Caco-2 (cell line): Measurements from ENCODE around the gene AP3B1. TPM values are rescaled to one million over a fixed set of nuclear protein-coding genes. Genes with fewer than 3 reads are reported as not detected.
"Not testable (repeated sequence)": the region's sequence is repeated elsewhere in the genome, so short reads cannot be mapped to it uniquely, and the experiment has no call there.

Source experiments
- BruUV-seq: library from RNA; stranded (reverse); fragments of 400-500 nt; replicated peaks from 2 replicates; lab custom pipeline; 2021; lab: Mats Ljungman, UMichigan
- CTCF ChIA-PET: fragments of 300-600 bp; sonication (Branson Sonifier 250); formaldehyde crosslinking; loops from one replicate; lab custom pipeline; 2022; ENCODE audit warnings: antibody characterized with exemption; lab: Charles Lee
- POLR2A ChIA-PET: fragments of 300-600 bp; sonication (Branson Sonifier 250); formaldehyde crosslinking; loops from one replicate; lab custom pipeline; 2022; ENCODE audit warnings: antibody characterized with exemption; lab: Charles Lee
- DNase-seq, 2 experiments: peaks; one replicate each; pipeline versions ENCODE4 v3.0.0 to v3.0.0-alpha.2; 2020 to 2022
- H3K27me3 ChIP-seq: replicated peaks from 2 replicates; pipeline ENCODE4 v1.6.0; 2011; ENCODE audit warnings: low read length; ENCODE audit not compliant: control insufficient read depth, insufficient read depth
- H3K36me3 ChIP-seq: 2 replicates; pipeline ENCODE4 v1.5.1; 2011; ENCODE audit warnings: low read length; ENCODE audit not compliant: control insufficient read depth, insufficient read depth
- H3K4me1 ChIP-seq: fragments of 250-450 bp; sonication (Bioruptor Pico); 2 replicates; pipeline ENCODE4 v1.5.1; 2020; ENCODE audit warnings: mild to moderate bottlenecking
- H3K4me3 ChIP-seq: 2 replicates; pipeline ENCODE4 v1.5.1; 2011; ENCODE audit warnings: low read depth, mild to moderate bottlenecking, control low read depth, low read length
- H3K9me3 ChIP-seq: fragments of 250-450 bp; sonication (Bioruptor Pico); 2 replicates; pipeline ENCODE4 v1.5.1; 2020; ENCODE audit warnings: mild to moderate bottlenecking, moderate library complexity
- H3K27ac Mint-ChIP-seq: one replicate; pipeline ENCODE4 v1.8.0; 2022; ENCODE audit warnings: mixed read lengths; ENCODE audit not compliant: unreplicated experiment
- H3K27me3 Mint-ChIP-seq: one replicate; pipeline ENCODE4 v1.8.0; 2022; ENCODE audit warnings: mixed read lengths; ENCODE audit not compliant: insufficient read depth, unreplicated experiment
- H3K36me3 Mint-ChIP-seq: one replicate; pipeline ENCODE4 v1.8.0; 2022; ENCODE audit warnings: mild to moderate bottlenecking, mixed read lengths; ENCODE audit not compliant: insufficient read depth, unreplicated experiment
- H3K4me1 Mint-ChIP-seq: one replicate; pipeline ENCODE4 v1.8.0; 2022; ENCODE audit warnings: low read depth, mixed read lengths; ENCODE audit not compliant: unreplicated experiment
- H3K4me3 Mint-ChIP-seq: one replicate; pipeline ENCODE4 v1.8.0; 2022; ENCODE audit warnings: mild to moderate bottlenecking, moderate library complexity, mixed read lengths; ENCODE audit not compliant: unreplicated experiment
- H3K9me3 Mint-ChIP-seq: one replicate; pipeline ENCODE4 v1.8.0; 2022; ENCODE audit warnings: mixed read lengths; ENCODE audit not compliant: unreplicated experiment
- intact Hi-C: fragments of 100-400 bp; cut with micrococcal nuclease; formaldehyde crosslinking; loops from one replicate; pipeline ENCODE4 v1.10.0; 2022; ENCODE audit not compliant: unreplicated experiment
- total RNA-seq: library from RNA; stranded (reverse); gene quantifications from 2 replicates; pipeline ENCODE4 v1.2.3, GENCODE V29; 2022
- TF ChIP-seq, protein P1 (sequence below), 2 experiments: fragments of 200-600 bp in 1 of 2; IDR thresholded peaks; 1 replicate in 1 of 2; 2 replicates in 1 of 2; pipeline versions ENCODE4 v1.5.1 to v1.8.0; 2011 to 2022; ENCODE audit warnings: antibody characterized with exemption in 1 of 2, control low read depth in 1 of 2, inconsistent platforms in 1 of 2, low read depth in 1 of 2, low read length in 1 of 2, mild to moderate bottlenecking in 1 of 2, moderate library complexity in 1 of 2; ENCODE audit not compliant: insufficient read depth in 1 of 2, severe bottlenecking in 1 of 2, unreplicated experiment in 1 of 2

The AP3B1 gene
- total RNA-seq, 1 experiment from 2014 or later, result 52.7 TPM

DNA sequence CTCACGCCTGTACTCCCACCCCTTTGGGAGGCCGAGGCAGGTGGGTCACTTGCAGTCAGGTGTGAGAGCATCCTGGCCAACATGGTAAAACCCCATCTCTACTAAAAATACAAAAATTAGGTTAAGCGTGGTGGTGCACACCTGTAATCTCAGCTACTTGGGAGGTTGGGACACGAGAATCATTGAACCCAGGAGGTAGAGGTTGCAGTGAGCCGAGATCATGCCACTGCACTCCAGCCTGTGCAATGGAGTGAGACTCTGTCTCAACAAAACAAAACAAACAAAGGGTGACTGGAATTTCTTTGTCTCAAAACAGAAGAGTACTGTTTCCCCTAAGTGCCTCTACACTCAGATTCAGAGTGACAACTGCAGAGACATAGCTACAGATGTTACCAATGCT lies 116.1 kb downstream of the AP3B1 start:
- TF ChIP-seq, protein P1, sequence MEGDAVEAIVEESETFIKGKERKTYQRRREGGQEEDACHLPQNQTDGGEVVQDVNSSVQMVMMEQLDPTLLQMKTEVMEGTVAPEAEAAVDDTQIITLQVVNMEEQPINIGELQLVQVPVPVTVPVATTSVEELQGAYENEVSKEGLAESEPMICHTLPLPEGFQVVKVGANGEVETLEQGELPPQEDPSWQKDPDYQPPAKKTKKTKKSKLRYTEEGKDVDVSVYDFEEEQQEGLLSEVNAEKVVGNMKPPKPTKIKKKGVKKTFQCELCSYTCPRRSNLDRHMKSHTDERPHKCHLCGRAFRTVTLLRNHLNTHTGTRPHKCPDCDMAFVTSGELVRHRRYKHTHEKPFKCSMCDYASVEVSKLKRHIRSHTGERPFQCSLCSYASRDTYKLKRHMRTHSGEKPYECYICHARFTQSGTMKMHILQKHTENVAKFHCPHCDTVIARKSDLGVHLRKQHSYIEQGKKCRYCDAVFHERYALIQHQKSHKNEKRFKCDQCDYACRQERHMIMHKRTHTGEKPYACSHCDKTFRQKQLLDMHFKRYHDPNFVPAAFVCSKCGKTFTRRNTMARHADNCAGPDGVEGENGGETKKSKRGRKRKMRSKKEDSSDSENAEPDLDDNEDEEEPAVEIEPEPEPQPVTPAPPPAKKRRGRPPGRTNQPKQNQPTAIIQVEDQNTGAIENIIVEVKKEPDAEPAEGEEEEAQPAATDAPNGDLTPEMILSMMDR (IDR thresholded peaks at IDR 0.05; ENCODE audit: insufficient read depth in 1 of 2, low read depth in 1 of 2, low read length in 1 of 2, severe bottlenecking in 1 of 2, unreplicated experiment in 1 of 2), result no peak
- peaks cover 41% of the 10 kb centered on the region for H3K36me3 Mint-ChIP-seq

DNA sequence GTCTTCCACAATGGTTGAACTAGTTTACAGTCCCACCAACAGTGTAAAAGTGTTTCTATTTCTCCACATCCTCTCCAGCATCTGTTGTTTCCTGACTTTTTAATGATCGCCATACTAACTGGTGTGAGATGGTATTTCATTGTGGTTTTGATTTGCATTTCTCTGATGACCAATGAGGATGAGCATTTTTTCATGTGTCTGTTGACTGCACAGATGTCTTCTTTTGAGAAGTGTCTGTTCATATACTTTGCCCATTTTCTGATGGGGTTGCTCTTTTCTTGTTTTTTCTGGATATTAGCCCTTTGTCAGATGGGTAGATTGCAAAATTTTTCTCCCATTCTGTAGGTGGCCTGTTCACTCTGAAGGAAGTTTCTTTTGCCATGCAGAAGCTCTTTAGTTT lies 124.2 kb downstream of the AP3B1 start:
- BruUV-seq, H3K4me1 ChIP-seq, H3K9me3 Mint-ChIP-seq, H3K4me3 ChIP-seq, H3K27me3 Mint-ChIP-seq, DNase-seq, H3K4me3 Mint-ChIP-seq, POLR2A ChIA-PET, H3K27me3 ChIP-seq, CTCF ChIA-PET, H3K9me3 ChIP-seq, H3K27ac Mint-ChIP-seq, H3K36me3 ChIP-seq, intact Hi-C loops, H3K4me1 Mint-ChIP-seq: not testable (repeated sequence)
- peaks cover 79% of the 10 kb centered on the region for H3K36me3 Mint-ChIP-seq

More for the DNA sequence above, 116.1 kb downstream of the AP3B1 start:
- intact Hi-C loops, result no loop called here
- ChIA-PET CTCF (no interaction called here), POLR2A (no interaction called here)
- no peak overlapping the region for H3K27ac Mint-ChIP-seq
- no peaks in the 10 kb centered on the region for H3K9me3 ChIP-seq
- H3K36me3 ChIP-seq, result peaks cover 4% of the 10 kb centered on the region
- BruUV-seq, result no TSS peak
- no peak overlapping the region for H3K4me3 Mint-ChIP-seq
- H3K27me3 ChIP-seq, result no peaks in the 10 kb centered on the region
- no peak for DNase-seq
- H3K4me1 ChIP-seq, result no peaks in the 10 kb centered on the region
- H3K4me3 ChIP-seq, result no peak overlapping the region
- no peaks in the 10 kb centered on the region for H3K9me3 Mint-ChIP-seq
- no peaks in the 10 kb centered on the region for H3K27me3 Mint-ChIP-seq
- no peaks in the 10 kb centered on the region for H3K4me1 Mint-ChIP-seq

DNA sequence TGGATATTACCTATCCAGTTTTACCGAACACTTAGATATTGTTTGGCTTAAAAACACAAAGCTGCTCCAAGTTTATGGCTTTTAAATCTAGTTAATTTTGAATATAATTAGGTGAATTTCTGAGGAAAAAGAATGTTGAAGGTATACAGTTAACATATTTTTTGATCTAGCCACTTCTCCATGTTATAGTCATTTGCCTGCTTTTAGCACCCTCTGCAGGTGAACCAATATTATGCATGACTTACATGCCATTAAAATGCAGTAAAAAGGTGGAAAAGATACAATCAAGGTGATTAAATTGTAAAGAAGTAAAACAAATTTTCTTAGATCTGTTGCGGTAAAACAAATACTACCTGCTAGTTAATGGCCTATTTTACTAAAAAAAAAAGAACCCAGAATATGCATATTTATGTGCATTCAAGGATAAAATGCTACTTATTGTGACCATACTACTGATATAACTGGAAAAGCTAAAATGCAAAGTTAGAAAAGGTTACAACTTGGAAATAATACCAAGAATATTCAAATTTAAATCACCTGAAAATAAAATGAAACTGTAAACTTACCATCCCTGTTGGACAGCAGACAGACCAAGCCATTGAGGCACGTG lies 132.1 kb downstream of the AP3B1 start:
- peak in 1 of 2 experiments; percentile 47 for DNase-seq
- Histone ChIP-seq H3K4me3 (no peak overlapping the region), H3K9me3 (no peaks in the 10 kb centered on the region), H3K36me3 (no peaks in the 10 kb centered on the region), H3K27me3 (no peaks in the 10 kb centered on the region), H3K4me1 (no peaks in the 10 kb centered on the region)
- H3K36me3 Mint-ChIP-seq, result peaks cover 14% of the 10 kb centered on the region
- ChIA-PET POLR2A (no interaction called here), CTCF (no interaction called here)
- TF ChIP-seq, protein P1 (IDR thresholded peaks at IDR 0.05; ENCODE audit: insufficient read depth in 1 of 2, low read depth in 1 of 2, low read length in 1 of 2, severe bottlenecking in 1 of 2, unreplicated experiment in 1 of 2), result peak; percentile 56
- intact Hi-C loops, result loop anchor here (2.0 kb wide), 1 partner anchor 106 kb away; no protein-coding TSS in a partner anchor
- no TSS peak for BruUV-seq
- H3K27ac Mint-ChIP-seq, result no peak overlapping the region
- no peaks in the 10 kb centered on the region for H3K4me1 Mint-ChIP-seq
- H3K27me3 Mint-ChIP-seq, result no peaks in the 10 kb centered on the region
- no peak overlapping the region for H3K4me3 Mint-ChIP-seq
- no peaks in the 10 kb centered on the region for H3K9me3 Mint-ChIP-seq
